GM12864 (cell line): ENCODE data around the gene CCDC33.

ENCODE experiments used
- DNase-seq: peaks from one replicate; pipeline ENCODE4 v3.0.0-alpha.2; 2011; ENCODE audit warnings: low read depth
- H3K4me3 ChIP-seq: 2 replicates; pipeline ENCODE4 v1.5.1; 2011; ENCODE audit warnings: mild to moderate bottlenecking, low read depth, low read length, control low read depth
- CTCF ChIP-seq: IDR thresholded peaks from 2 replicates; pipeline ENCODE4 v1.5.1; 2011; ENCODE audit warnings: low read depth, mild to moderate bottlenecking, moderate library complexity, low read length, control low read depth, inconsistent platforms; ENCODE audit errors: missing control alignments

CCDC33 gene

GRCh38 chr15:74385733-74386132 lies 149.6 kb downstream of the CCDC33 start:
- no peak for TF ChIP-seq CTCF
- peak overlapping the region; percentile 11; the same call in 1 of the 2 replicates for H3K4me3 ChIP-seq
- no peak for DNase-seq
